HepG2 (cell line): ENCODE measurements around the gene EIF4EBP3. TPM values are rescaled to one million over a fixed set of nuclear protein-coding genes. Genes with fewer than 3 reads are reported as not detected.

Experiments used
- ATAC-seq: fragments of 200-7000 bp; cut with Tn5 transposase; 3 replicates; pipeline ENCODE4 v1.9.1; 2020; ENCODE audit warnings: mild to moderate bottlenecking, moderate library complexity
- BruUV-seq: library from RNA; stranded (reverse); fragments of 400-500 nt; replicated peaks from 2 replicates; lab custom pipeline; 2021; lab: Mats Ljungman, UMichigan
- CTCF ChIA-PET: fragments of 300-600 bp; formaldehyde crosslinking; extraction: SDS; loops from one replicate; lab custom pipeline; 2021; ENCODE audit warnings: low total read pairs, inconsistent platforms, low intra/inter-chr PET ratio; lab: Yijun Ruan, JAX
- POLR2A ChIA-PET: fragments of 350-600 bp; sonication (Branson Sonifier 250); formaldehyde crosslinking; loops from one replicate; lab custom pipeline; 2020; ENCODE audit warnings: antibody characterized with exemption, inconsistent platforms; lab: Yijun Ruan, JAX
- DNase-seq: peaks from one replicate; pipeline ENCODE4 v3.0.0-alpha.2; 2015; ENCODE audit warnings: low spot score
- FAIRE-seq: peaks from 3 replicates; lab custom pipeline; 2011; peaks lifted over from hg19 to GRCh38; lab: Jason Lieb, UNC
- H2AFZ ChIP-seq: one replicate; pipeline ENCODE4 v1.6.1; 2011; ENCODE audit warnings: low read length, inconsistent platforms
- H3K27ac ChIP-seq: fragments of 300-600 bp; 3 replicates; pipeline ENCODE4 v1.8.0; 2011; ENCODE audit warnings: mixed run types, mild to moderate bottlenecking, mixed read lengths, low read length, inconsistent platforms; ENCODE audit not compliant: insufficient read depth; ENCODE audit errors: extremely low read length
- H3K27me3 ChIP-seq, 2 experiments: fragments of 200-600 bp in 1 of 2; 2 replicates in 1 of 2; 3 replicates in 1 of 2; pipeline versions ENCODE4 v1.6.0 to v1.8.0; 2011; ENCODE audit warnings: low read length in 2 of 2, mild to moderate bottlenecking in 2 of 2, moderate library complexity in 2 of 2, inconsistent platforms in 1 of 2; ENCODE audit not compliant: insufficient read depth in 2 of 2, control insufficient read depth in 1 of 2
- H3K36me3 ChIP-seq, 2 experiments: fragments of 200-600 bp in 1 of 2; replicated peaks in 1 of 2; 2 replicates in 1 of 2; 3 replicates in 1 of 2; pipeline versions ENCODE4 v1.5.1 to v1.8.0; 2011; ENCODE audit warnings: low read length in 2 of 2, inconsistent platforms in 1 of 2; ENCODE audit not compliant: insufficient read depth in 2 of 2, control insufficient read depth in 1 of 2
- H3K4me1 ChIP-seq: 2 replicates; pipeline ENCODE4 v1.5.1; 2012; ENCODE audit warnings: low read length, inconsistent platforms; ENCODE audit not compliant: insufficient read depth
- H3K4me2 ChIP-seq: 2 replicates; pipeline ENCODE4 v1.6.0; 2011; ENCODE audit warnings: low read depth, low read length, inconsistent platforms
- H3K4me3 ChIP-seq, 3 experiments: fragments of 200-600 bp in 1 of 3; sonication (generic), shearing (Covaris generic) in 1 of 3; replicated peaks in 1 of 3; 2 replicates each; pipeline ENCODE4 v1.5.1; 2011 to 2016; ENCODE audit warnings: low read length in 3 of 3, inconsistent platforms in 2 of 3, low read depth in 2 of 3, mild to moderate bottlenecking in 2 of 3, control low read depth in 1 of 3, mixed read lengths in 1 of 3; ENCODE audit not compliant: insufficient read depth in 1 of 3
- H3K79me2 ChIP-seq: one replicate; pipeline ENCODE4 v1.6.1; 2011; ENCODE audit warnings: low read length, inconsistent platforms; ENCODE audit not compliant: insufficient read depth
- H3K9ac ChIP-seq: 2 replicates; pipeline ENCODE4 v1.6.0; 2011; ENCODE audit warnings: mild to moderate bottlenecking, low read depth, low read length, inconsistent platforms; ENCODE audit not compliant: insufficient read depth
- H3K9me3 ChIP-seq: 2 replicates; pipeline ENCODE4 v1.5.1; 2012; ENCODE audit warnings: mild to moderate bottlenecking, low read length
- H4K20me1 ChIP-seq: 2 replicates; pipeline ENCODE4 v1.6.0; 2011; ENCODE audit warnings: inconsistent platforms, mild to moderate bottlenecking, low read length, moderate library complexity; ENCODE audit not compliant: insufficient read depth
- MTF2 ChIP-seq: sonication (generic); formaldehyde crosslinking; IDR thresholded peaks from 2 replicates; pipeline ENCODE4 v1.5.0; 2020; ENCODE audit warnings: missing genetic modification reagents, borderline replicate concordance
- SAP130 ChIP-seq: IDR thresholded peaks from 2 replicates; pipeline ENCODE4 v1.6.1; 2016; ENCODE audit warnings: low read depth
- SSRP1 ChIP-seq: IDR thresholded peaks from 2 replicates; pipeline ENCODE4 v1.6.1; 2016; ENCODE audit warnings: control low read depth
- ZNF30 ChIP-seq: sonication (generic); formaldehyde crosslinking; IDR thresholded peaks from 2 replicates; pipeline ENCODE4 v1.5.0; 2020; ENCODE audit warnings: mild to moderate bottlenecking, missing genetic modification reagents
- WGBS: methylation state at CpG from one replicate; pipeline ENCODE4 v1.1.6; 2017; ENCODE audit warnings: low lambda C conversion rate; 5-methylcytosine and 5-hydroxymethylcytosine counted together
- in situ Hi-C: cut with HindIII; loops from 2 replicates; pipeline ENCODE4 v1.10.0; 2017; ENCODE audit warnings: low pct_unique_long_range_greater_than_20kb; ENCODE audit not compliant: extremely low pct_ligation_motif_present
- intact Hi-C: fragments of 100-400 bp; cut with micrococcal nuclease; formaldehyde crosslinking; loops from one replicate; pipeline ENCODE4 v1.10.0; 2022; ENCODE audit not compliant: unreplicated experiment
- polyA plus RNA-seq, 8 experiments: library from polyadenylated mRNA; depleted of rRNA in 3 of 8; stranded (reverse) in 7 of 8; unstranded in 1 of 8; fragments of >200 nt; fragmentation: Illumina TruSeq in 4 of 8; extraction: Trizol in 4 of 8; gene quantifications; 2 replicates each; pipeline versions ENCODE4 v1.2.1 to v1.2.3, GENCODE V29; 2011 to 2016; ENCODE audit warnings: low read depth in 4 of 8, missing spikeins in 1 of 8, mixed read lengths in 1 of 8; ENCODE audit not compliant: insufficient read depth in 1 of 8
- total RNA-seq, 5 experiments: library from RNA; depleted of rRNA; stranded (reverse); fragments of >200 nt; fragmentation: Illumina TruSeq; extraction: Trizol; gene quantifications; 2 replicates each; pipeline ENCODE4 v1.2.3, GENCODE V29; 2016; ENCODE audit warnings: low read depth in 1 of 5
- TF ChIP-seq, protein P1 (sequence below): sonication (generic); formaldehyde crosslinking; IDR thresholded peaks from 2 replicates; pipeline ENCODE4 v1.8.0; 2022; ENCODE audit warnings: mild to moderate bottlenecking, missing genetic modification reagents, borderline replicate concordance

Gene EIF4EBP3
- total and polyA plus RNA-seq, 2 of the 13 experiments (the other 11 are each of a cell fraction or from before 2014, with no cell fraction given), result 0.61 to 1.7 TPM

DNA sequence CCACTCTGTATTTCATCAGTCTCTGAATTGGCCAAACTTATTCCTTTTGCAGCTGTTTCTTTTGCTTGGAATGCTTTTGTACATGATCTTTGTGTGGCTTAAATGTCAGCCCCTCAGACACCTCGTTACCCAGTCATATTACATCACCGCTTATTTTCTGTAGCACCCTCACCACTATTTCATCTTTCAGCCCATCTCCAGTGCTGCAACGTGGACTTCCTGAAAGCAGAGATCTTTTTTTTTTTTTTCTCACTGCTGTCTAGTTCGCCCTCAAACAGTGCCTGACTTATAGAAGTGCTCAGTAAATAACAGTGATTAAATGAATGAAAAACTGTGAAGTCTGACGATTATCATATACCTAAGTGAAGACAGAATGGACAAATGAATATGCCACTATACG lies 9.0 kb downstream of the EIF4EBP3 start:
- no peaks in the 10 kb centered on the region for H3K9me3 ChIP-seq
- no peaks in the 10 kb centered on the region for H3K27me3 ChIP-seq
- TF ChIP-seq MTF2 (no peak), SAP130 (CRISPR knock-in tag) (peak; percentile 13; the same call in 1 of the 2 replicates), ZNF30 (CRISPR knock-in tag) (0 out of 2 replicates have a peak, but pooled peaks have one; percentile 15), SSRP1 (CRISPR knock-in tag) (no peak)
- TF ChIP-seq, protein P1, sequence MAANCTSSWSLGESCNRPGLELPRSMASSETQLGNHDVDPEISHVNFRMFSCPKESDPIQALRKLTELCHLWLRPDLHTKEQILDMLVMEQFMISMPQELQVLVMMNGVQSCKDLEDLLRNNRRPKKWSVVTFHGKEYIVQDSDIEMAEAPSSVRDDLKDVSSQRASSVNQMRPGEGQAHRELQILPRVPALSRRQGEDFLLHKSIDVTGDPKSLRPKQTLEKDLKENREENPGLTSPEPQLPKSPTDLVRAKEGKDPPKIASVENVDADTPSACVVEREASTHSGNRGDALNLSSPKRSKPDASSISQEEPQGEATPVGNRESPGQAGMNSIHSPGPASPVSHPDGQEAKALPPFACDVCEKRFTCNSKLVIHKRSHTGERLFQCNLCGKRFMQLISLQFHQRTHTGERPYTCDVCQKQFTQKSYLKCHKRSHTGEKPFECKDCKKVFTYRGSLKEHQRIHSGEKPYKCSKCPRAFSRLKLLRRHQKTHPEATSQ (CRISPR knock-in tag), result 0 out of 2 replicates have a peak, but pooled peaks have one; percentile 4
- no TSS peak for BruUV-seq
- peak overlapping the region; percentile 80 to 96 (median 84) for H3K4me3 ChIP-seq
- FAIRE-seq (no peak), ATAC-seq (no peak), DNase-seq (no peak)
- H3K9ac ChIP-seq, result peak overlapping the region; percentile 85
- no peaks in the 10 kb centered on the region; the same call in 1 of the 2 replicates for H4K20me1 ChIP-seq
- peaks cover 3 to 12% of the 10 kb centered on the region in 2 experiments; a peak in 4 of 5 replicates for H3K36me3 ChIP-seq
- H3K27ac ChIP-seq, result peak overlapping the region; percentile 55
- peak overlapping the region; percentile 97 for H3K4me2 ChIP-seq
- H3K79me2 ChIP-seq, result peaks cover 36% of the 10 kb centered on the region
- WGBS, result 1% methylated on average over 6 of the region's 6 CpGs
- peaks cover 37% of the 10 kb centered on the region for H3K4me1 ChIP-seq
- ChIA-PET POLR2A (interaction anchor here (1.2 to 3.3 kb wide), 3 partner anchors 9 to 135 kb away, joined by 5 to 70 read pairs (median 6); partner anchors contain the start of genes EIF4EBP3, HARS1 and HARS2), CTCF (no interaction called here)
- H2AFZ ChIP-seq, result no peak overlapping the region
- in situ Hi-C loops, result no loop called here
- intact Hi-C loops, result loop anchor here (1.0 to 5.0 kb wide), 2 partner anchors 9 to 161 kb away; partner anchors contain the start of gene EIF4EBP3
